Right lobe of liver (tissue), 6 donors: Measurements from ENCODE around the gene ARF3. TPM values are rescaled to one million over a fixed set of nuclear protein-coding genes. Genes with fewer than 3 reads are reported as not detected.

Experiments
- ATAC-seq, 4 donors: fragments of 200-7000 bp; cut with Tn5 transposase; one replicate each; pipeline ENCODE4 v1.9.1; 2020; ENCODE audit warnings: mild to moderate bottlenecking in 4 of 4, moderate library complexity in 4 of 4
- DNase-seq, 3 donors: peaks; one replicate each; pipeline ENCODE4 v3.0.0-alpha.2; 2020
- H3K27ac ChIP-seq, 3 donors: fragments of 200-600 bp; one replicate each; pipeline ENCODE4 v1.8.0; 2022
- H3K27me3 ChIP-seq, 2 donors: fragments of 200-600 bp; one replicate each; pipeline ENCODE4 v1.8.0; 2022
- H3K36me3 ChIP-seq, 4 donors: fragments of 200-600 bp; sonication (generic) in 1 of 4; one replicate each; pipeline versions ENCODE4 v1.5.1 to v1.8.0; 2017 to 2022; ENCODE audit warnings: control low read depth in 1 of 4
- H3K4me1 ChIP-seq, 4 donors: fragments of 200-600 bp; sonication (generic) in 1 of 4; one replicate each; pipeline versions ENCODE4 v1.5.1 to v1.8.0; 2017 to 2022; ENCODE audit warnings: control low read depth in 1 of 4
- H3K4me3 ChIP-seq, 3 donors: fragments of 200-600 bp; one replicate each; pipeline ENCODE4 v1.8.0; 2022
- H3K9me3 ChIP-seq, 4 donors: fragments of 200-600 bp; sonication (generic) in 1 of 4; one replicate each; pipeline versions ENCODE4 v1.5.1 to v1.8.0; 2017 to 2022; ENCODE audit warnings: control low read depth in 1 of 4
- CTCF ChIP-seq, 4 donors: fragments of 200-600 bp in 3 of 4; fragments of 450-650 bp in 1 of 4; IDR thresholded peaks; one replicate each; pipeline versions ENCODE4 v1.5.1 to v1.8.0; 2016 to 2022; ENCODE audit warnings: antibody characterized with exemption in 4 of 4, mild to moderate bottlenecking in 2 of 4
- POLR2A ChIP-seq: fragments of 450-650 bp; IDR thresholded peaks from one replicate; pipeline ENCODE4 v1.6.1; 2017; ENCODE audit warnings: antibody characterized with exemption, mild to moderate bottlenecking
- WGBS: methylation state at CpG from one replicate; pipeline ENCODE4 v1.1.6; 2018; ENCODE audit warnings: low coverage, low lambda C conversion rate; ENCODE audit not compliant: insufficient coverage; ENCODE audit errors: missing lambda C conversion rate; 5-methylcytosine and 5-hydroxymethylcytosine counted together
- intact Hi-C, 2 donors: fragments of 100-400 bp; cut with DNase I; formaldehyde crosslinking; loops; one replicate each; pipeline versions ENCODE4 v1.11.2 to v1.14.1; 2022
- total RNA-seq, 6 experiments: library from RNA; depleted of rRNA in 2 of 6; stranded (reverse); fragments of >200 nt in 2 of 6; fragmentation: NEBNext Ultra II Directional in 3 of 6; extraction: Animal tissue kit (Norgen Biotek cat#: 25700) in 3 of 6; gene quantifications; one replicate each; pipeline versions ENCODE4 v1.1.0 to v1.2.4, GENCODE V29; 2016 to 2023
- donor health status: DM: no; HTN: yes; CAD: no.
- donor health status: DM: no; HTN: no; CAD: no.
- donor health status: DM: no; HTN: no; CAD: no.
- donor health status: DM: no; HTN: yes; CAD: no.
- donor health status: DM: no; HTN: yes; CAD: no.

The ARF3 gene
- total RNA-seq, 6 experiments from 2014 or later: 30.9 to 50.7 (median 47.2) TPM

GRCh38 chr12:48956279-48957140 is 777 bp downstream of the ARF3 start:
- Histone ChIP-seq H3K27me3 (no peaks in the 10 kb centered on the region), H3K4me3 (peak overlapping the region; percentile 87 to 98 (median 94)), H3K27ac (peak overlapping the region; percentile 56 to 62 (median 62)), H3K9me3 (no peaks in the 10 kb centered on the region), H3K4me1 (peaks cover 0 to 4% (median 0%) of the 10 kb centered on the region in 4 donors), H3K36me3 (peaks cover 0 to 6% (median 0%) of the 10 kb centered on the region in 4 donors)
- intact Hi-C loops: no loop called here
- TF ChIP-seq CTCF (IDR thresholded peaks at IDR 0.05) (no peak), POLR2A (no peak)
- DNase-seq (peak in 2 of 3 donors; percentile 75 to 76), ATAC-seq (peak; percentile 53 to 81 (median 74))
- WGBS: 14% methylated on average over 15 of the region's 29 CpGs

- WGBS: 74% methylated on average over 3 of the region's 3 CpGs
- Histone ChIP-seq H3K27me3 (no peaks in the 10 kb centered on the region), H3K9me3 (no peaks in the 10 kb centered on the region), H3K4me1 (peaks cover 0 to 4% (median 0%) of the 10 kb centered on the region in 4 donors), H3K36me3 (peaks cover 0 to 6% (median 0%) of the 10 kb centered on the region in 4 donors), H3K4me3 (no peak overlapping the region), H3K27ac (no peak overlapping the region)
- DNase-seq (no peak), ATAC-seq (no peak)
- intact Hi-C loops: no loop called here
- TF ChIP-seq POLR2A (no peak), CTCF (IDR thresholded peaks at IDR 0.05) (no peak)
These were observed 2.3 kb downstream of the ARF3 start for GRCh38 chr12:48954841-48955501.

- 93% methylated on average over 3 of the region's 3 CpGs for WGBS
- peaks cover 0 to 4% (median 0%) of the 10 kb centered on the region in 4 donors for H3K4me1 ChIP-seq
- H3K9me3 ChIP-seq: no peaks in the 10 kb centered on the region
- intact Hi-C loops: no loop called here
- no peak overlapping the region for H3K27ac ChIP-seq
- H3K36me3 ChIP-seq: peaks cover 0 to 6% (median 0%) of the 10 kb centered on the region in 4 donors
- no peak overlapping the region for H3K4me3 ChIP-seq
- no peak for DNase-seq
- ATAC-seq: no peak
- no peaks in the 10 kb centered on the region for H3K27me3 ChIP-seq
- no peak for TF ChIP-seq POLR2A
- no peak for TF ChIP-seq CTCF (IDR thresholded peaks at IDR 0.05)
These were observed 3.2 kb downstream of the ARF3 start for GRCh38 chr12:48954061-48954460.

- intact Hi-C loops: no loop called here
- Histone ChIP-seq H3K4me3 (no peak overlapping the region), H3K9me3 (no peaks in the 10 kb centered on the region), H3K4me1 (peaks cover 0 to 4% (median 0%) of the 10 kb centered on the region in 4 donors), H3K27ac (no peak overlapping the region), H3K27me3 (no peaks in the 10 kb centered on the region), H3K36me3 (peaks cover 0 to 6% (median 0%) of the 10 kb centered on the region in 4 donors)
- DNase-seq (no peak), ATAC-seq (no peak)
- TF ChIP-seq POLR2A: no peak
- no peak for TF ChIP-seq CTCF (IDR thresholded peaks at IDR 0.05)
- WGBS: 89% methylated on average over 4 of the region's 4 CpGs
These were observed 4.6 kb downstream of the ARF3 start for GRCh38 chr12:48952691-48953090.
